RPMI7951 (cell line): ENCODE data around the gene F2RL3. TPM values are rescaled to one million over a fixed set of nuclear protein-coding genes. Genes with fewer than 3 reads are reported as not detected.
"Not testable (repeated sequence)": the region's sequence is repeated elsewhere in the genome, so short reads cannot be mapped to it uniquely, and the experiment has no call there.

Source experiments
- DNase-seq: peaks from one replicate; pipeline ENCODE4 v3.0.0-alpha.2; 2012; ENCODE audit warnings: low read depth
- total RNA-seq: library from RNA; depleted of rRNA; stranded (reverse); fragments of >200 nt; shearing (Covaris generic); gene quantifications from 2 replicates; pipeline ENCODE4 v1.2.3, GENCODE V29; 2014; rRNA removed

Gene F2RL3
- total RNA-seq, 1 experiment from 2014 or later, result 4.6 TPM

DNA sequence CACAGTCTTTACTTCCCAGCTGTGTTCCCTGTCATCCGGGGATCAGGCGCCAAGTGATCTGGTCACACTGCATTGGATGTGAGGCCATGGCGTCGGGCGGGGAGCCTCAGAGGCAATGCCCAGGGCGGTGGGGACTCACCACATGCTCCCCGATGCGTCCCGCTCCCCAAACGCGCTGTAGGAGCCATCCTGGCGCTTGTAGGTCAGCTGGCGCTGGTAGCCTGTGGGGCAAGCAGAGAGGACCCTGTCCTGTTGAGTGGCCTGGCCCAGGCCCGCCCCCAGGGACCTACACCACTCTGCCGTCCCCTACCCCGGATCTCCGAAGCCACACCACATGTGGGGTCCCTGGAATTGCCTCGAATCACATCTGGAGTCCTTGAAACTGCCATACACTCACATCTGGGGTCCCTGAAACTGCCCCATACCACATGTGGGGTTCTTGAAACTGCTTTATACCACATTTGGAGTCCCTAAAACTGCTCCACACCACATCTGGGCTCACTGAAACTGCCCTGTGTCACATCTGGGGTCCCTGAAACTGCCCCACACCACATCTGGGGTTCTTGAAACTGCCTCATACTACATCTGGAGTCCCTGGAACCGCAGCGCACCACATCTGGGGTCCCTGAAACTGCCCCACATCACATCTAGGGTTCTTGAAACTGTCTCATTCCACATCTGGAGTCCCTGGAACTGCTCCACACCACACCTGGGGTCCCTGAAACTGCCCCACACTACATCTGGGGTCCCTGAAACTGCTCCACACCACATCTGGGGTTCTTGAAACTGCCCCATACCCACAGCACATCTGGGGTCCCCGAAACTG lies 33.2 kb downstream of the F2RL3 start:
- DNase-seq, result no peak

DNA sequence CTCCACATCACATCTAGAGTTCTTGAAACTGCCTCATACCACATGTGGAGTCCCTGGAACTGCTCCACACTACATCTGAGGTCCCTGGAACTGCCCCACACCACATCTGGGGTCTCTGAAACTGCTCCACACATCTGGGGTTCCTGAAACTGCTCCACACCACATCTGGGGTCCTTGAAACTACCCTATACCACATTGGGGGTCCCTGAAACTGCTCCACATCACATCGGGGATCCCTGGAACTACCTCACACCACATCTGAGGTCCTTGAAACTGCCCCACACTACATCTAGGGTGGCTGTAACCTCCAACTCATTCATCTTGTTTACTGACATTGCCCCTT lies 33.8 kb downstream of the F2RL3 start:
- no peak for DNase-seq

DNA sequence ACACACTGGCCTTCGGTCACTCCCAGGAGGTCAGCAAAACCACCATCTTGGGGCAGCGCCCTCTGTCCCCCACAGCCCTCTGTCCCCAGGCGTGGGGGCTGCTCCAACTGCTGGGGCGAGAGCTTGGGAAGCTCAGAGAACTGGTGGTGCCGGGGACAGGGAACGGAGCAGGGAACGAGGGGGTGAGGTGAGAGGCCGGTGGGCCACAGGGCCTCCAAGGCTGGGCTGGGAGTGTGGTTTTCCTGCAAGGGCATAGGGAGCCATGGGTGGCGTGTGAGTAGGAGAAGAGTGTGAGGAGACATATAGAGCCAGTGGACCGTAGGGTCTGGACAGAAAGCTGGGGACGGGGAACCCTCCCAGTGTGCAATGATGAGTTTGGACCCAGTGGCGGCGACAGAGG lies 34.1 kb downstream of the F2RL3 start:
- DNase-seq, result no peak

DNA sequence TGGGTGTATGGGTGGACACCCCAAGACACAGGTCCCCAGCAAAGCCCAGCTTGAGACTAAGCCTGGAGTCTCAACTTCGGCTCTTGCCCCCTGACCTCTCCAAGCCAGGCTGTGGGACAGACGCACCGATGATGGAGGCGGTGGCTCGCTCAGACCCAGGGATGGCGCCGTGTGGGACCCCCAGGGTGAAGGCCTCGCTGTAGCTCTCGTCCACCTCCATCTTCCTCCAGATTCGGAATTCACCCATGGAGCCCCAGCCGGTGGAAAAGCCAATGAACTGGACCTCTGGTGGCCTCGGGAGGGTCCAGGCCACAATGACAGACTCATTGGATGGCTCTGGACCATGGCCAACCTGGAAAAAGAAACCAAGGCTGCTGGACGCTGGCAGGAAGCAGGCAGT lies 39.1 kb downstream of the F2RL3 start:
- DNase-seq, result no peak

DNA sequence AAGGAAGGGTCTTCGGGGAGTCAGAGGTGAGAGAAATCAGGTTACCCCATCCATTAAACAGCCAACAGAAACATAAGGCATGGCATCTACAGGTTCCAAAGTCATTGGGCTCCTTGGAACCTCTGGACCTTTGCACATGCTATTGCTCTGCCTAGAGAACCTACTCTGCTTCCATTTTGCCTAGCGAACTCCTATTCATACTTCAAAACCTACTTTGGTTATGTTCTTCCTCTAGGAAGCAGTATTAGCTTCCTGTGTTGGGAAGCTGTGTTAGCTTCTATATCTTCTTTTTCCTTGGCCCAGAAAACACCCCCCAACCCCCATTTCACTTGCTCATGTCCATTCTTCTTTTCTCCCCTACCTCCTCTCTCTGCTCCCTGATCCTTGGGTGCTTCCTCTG lies 39.6 kb downstream of the F2RL3 start:
- no peak for DNase-seq

DNA sequence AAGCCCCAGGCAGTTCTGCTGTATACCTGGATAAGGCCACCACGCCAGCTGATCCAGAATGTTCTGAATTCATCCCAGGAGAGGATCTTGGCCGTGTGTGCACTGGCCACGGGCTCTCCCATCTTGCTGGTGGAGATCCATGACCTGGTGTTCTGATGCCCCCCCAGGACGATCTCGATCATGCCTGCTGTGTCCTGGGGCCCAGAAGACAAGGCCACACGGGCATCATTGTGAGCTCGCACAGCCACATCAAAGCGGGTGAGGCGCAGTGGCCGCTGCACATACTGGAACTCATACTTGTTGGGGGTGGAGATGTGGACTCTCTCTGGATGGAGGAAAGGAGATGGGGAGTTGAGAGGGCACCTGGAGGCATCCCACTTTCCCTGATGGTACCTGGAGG lies 40.1 kb downstream of the F2RL3 start:
- no peak for DNase-seq

DNA sequence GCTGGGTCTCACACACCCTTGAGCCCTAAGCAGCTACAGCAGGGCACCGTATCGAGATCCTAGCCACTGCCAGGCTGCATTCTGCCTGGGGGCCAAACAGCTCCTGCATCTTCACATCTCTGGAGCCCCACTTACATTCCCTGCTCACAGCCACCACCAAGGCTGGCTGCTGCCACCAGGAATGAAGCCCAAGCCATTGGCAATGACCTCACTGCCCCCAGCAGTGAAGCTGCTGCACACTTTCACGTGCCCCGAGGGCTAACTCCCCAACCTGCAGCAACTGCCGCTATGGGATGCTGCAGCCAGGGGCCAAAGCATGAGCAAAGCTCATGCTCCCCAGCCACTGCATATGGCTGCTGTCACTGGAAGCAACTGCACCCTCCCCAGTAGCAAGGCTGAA lies 42.0 kb downstream of the F2RL3 start:
- DNase-seq, result no peak

DNA sequence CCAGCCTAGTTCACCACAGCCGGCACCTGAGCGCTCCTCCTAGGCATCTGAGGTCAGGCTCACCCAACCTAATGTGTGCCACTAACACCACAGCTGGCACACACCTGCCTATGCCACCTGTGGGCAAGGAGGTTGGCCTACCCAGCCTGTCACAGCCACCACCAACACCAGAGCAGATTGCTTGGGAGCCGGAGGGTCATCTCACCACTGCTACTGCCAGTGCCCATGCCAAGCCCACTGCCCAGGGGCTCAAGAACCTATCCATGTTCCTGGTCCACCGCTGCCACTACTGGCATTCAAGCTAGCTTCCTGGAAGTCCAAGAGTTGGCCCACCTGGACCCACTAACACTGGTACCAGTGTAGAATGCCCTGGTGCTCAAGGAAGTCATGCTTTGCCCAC lies 42.5 kb downstream of the F2RL3 start:
- DNase-seq, result no peak

DNA sequence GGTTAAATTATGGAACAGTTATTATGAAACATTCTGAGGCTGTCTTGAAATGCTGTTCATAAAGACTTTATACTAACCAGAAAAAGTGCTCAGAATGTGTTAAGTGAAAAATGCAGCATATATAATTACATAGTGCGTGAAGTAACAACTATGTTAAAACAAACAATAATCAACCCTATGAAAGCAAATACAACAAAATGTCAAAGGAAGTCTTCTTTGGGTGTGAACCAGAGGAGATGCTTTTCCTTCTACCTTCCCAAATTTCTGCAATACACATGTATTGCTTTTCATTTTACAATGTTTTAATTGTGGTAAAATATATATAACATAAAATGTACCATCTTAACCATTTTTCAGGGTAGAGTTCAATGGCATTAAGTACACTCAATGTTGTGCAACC lies 45.7 kb downstream of the F2RL3 start:
- no peak for DNase-seq

DNA sequence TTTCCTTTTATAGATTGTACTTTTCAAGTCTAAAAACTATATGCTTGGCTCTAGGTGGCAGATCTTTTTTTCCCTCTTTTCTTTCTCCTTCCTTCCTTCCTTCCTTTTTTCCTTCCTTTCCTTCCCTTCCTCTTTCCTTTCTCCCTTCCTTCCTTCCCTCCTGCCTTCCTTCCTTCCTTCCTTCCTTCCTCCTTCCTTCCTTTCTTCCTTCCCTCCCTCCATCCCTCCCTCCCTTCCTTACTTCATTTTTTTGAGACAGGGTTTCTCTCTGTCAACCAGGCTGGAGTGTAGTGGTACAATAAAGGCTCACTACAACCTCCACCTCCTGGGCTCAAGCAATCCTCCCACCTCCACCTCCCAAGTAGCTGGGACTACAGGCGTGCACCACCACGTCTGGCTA lies 48.1 kb downstream of the F2RL3 start:
- DNase-seq, result no peak

DNA sequence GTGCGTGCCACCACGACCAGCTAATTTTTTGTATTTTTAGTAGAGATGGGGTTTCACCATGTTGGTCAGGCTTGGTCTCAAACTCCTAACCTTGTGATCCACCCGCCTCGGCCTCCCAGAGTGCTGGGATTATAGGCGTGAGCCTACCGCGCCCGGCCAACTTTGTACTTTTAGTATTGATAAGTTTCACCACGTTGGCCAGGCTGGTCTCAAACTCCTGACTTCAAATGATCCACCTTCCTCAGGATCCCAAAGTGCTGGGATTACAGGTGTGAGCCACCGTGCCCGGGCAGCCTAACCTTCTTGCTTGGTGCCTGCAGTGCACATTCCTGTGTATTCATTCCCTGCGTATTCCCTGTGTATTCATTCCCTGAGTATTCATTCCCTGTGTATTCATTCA lies 49.0 kb downstream of the F2RL3 start:
- DNase-seq, result not testable (repeated sequence)

DNA sequence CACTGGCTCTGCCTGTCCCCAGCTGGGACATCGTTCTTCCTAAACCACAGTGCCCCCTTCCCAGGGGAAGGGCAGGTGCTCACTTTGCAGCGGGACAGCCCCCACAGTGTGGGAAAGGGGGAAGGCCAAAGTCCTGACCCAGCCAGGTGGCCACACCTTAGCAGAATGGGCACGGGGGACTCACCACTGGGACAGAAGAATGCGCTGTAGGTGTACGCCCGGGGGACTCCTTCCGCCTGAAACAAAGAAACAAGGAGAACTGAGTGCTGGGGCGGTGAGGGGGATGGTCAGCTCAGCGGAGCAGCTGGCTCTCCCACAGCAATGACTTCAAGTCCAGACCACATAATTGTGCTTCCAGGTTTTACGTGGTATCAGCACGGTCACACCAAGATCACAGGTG lies 49.4 kb downstream of the F2RL3 start:
- DNase-seq, result no peak

DNA sequence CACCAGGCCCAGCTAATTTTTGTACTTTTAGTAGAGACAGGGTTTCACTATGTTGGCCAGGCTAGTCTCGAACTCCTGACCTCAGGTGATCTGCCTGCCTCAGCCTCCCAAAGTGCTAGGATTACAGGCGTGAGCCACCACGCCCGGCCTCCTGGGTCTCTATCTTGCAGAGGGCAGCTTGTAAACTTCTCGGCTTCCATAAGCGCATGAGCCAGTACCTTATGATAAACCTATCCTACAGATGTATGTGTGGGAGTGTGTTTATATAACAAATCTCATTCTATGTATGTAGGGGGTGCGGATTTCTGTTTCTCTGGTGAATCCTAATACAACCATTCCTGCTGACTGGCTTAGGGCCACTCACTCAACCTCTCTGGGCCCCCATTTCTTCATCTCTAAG lies 51.3 kb downstream of the F2RL3 start:
- DNase-seq, result not testable (repeated sequence)

DNA sequence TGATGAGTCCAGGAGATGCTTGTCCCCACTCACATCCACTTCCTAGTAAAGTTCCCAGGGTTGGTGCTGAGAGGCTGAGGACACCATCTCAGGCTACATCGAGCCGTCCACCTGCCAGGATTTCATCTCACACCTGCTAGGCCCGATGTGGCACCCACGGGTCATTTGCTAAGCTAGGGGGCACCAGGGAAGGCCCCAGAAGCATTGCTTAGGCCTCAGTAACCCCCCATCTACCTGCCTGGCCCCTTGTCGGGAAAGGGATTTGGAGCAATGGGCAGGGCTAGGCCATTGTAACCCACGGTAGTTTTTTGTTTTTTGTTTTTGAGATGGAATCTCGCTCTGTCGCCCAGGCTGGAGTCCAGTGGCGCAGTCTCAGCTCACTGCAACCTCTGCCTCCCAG lies 51.8 kb downstream of the F2RL3 start:
- no peak for DNase-seq

Other genes with a start within 250 kb of the F2RL3 start
- gene SMIM7, start 228.9 kb upstream of the F2RL3 start, total RNA-seq, result 118 and 139 TPM in 2 replicates
- gene TMEM38A, start 227.9 kb upstream of the F2RL3 start, total RNA-seq, result 1.3 and 3.2 TPM in 2 replicates
- gene NWD1, start 169.2 kb upstream of the F2RL3 start, total RNA-seq, result not detected in 2 replicates
- 20.1 and 25.2 TPM in 2 replicates for gene SIN3B, start 59.6 kb upstream of the F2RL3 start, total RNA-seq
- 2.5 and 2.6 TPM in 2 replicates for gene CPAMD8, start 137.8 kb downstream of the F2RL3 start, total RNA-seq
- 13.8 and 15.9 TPM in 2 replicates for gene HAUS8, start 186.5 kb downstream of the F2RL3 start, total RNA-seq
- gene MYO9B, start 186.8 kb downstream of the F2RL3 start, total RNA-seq, result 31.6 and 36.9 TPM in 2 replicates